Measurements from ENCODE around the gene ITPA. TPM values are rescaled to one million over a fixed set of nuclear protein-coding genes. Genes with fewer than 3 reads are reported as not detected.
A peak's percentile ranks its signal among the peaks of the same experiment; 100 is the strongest.

The ITPA gene
- total RNA-seq, 2 experiments from 2014 or later, result 56.3 to 66.9 TPM

- Mint-ChIP-seq H3K36me3 (ENCODE audit: low read depth) (no peaks in the 10 kb centered on the region), H3K4me3 (no peak overlapping the region), H3K9me3 (no peaks in the 10 kb centered on the region), H3K27me3 (peaks cover 14% of the 10 kb centered on the region), H3K27ac (no peak overlapping the region), H3K4me1 (ENCODE audit: low read depth) (peaks cover 8% of the 10 kb centered on the region)
- no peak for DNase-seq
- no peak for ATAC-seq
- CTCF ChIA-PET, result no interaction called here
- intact Hi-C loops (cut with micrococcal nuclease), result no loop called here
- no peak for TF ChIP-seq CTCF (IDR thresholded peaks at IDR 0.05)
- POLR2A ChIA-PET, result interaction anchor here (0.6 kb wide), 1 partner anchor 397 kb away, joined by 3 read pairs; no protein-coding TSS in a partner anchor
These were observed 42.9 kb upstream of the ITPA start for GRCh38 chr20:3166338-3166912.

DNA sequence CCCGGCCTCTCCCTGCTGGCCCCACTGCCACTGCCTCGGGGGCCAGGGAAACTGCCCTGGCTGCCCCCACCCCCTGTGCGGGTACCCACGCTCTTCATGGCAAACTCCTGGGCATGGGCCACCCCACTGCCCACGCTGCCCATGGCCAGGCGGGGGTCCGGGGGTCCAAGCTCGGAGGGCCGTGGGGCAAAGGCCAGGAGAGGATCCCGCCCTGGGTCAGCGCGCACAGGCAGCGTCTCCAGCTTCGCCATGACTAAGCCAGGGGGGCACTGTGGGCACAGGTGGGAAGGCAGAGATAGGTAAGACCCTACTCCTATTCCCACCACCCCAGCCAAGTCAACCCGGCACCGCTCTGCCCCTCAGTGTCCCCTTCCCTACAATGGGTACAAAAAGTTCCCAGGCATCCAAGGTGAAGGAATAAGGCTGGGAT lies 42.4 kb upstream of the ITPA start:
- ChIA-PET POLR2A (interaction anchor here (1.1 to 1.3 kb wide), 2 partner anchors 14 to 37 kb away, joined by 3 read pairs; no protein-coding TSS in a partner anchor), CTCF (no interaction called here)
- no peaks in the 10 kb centered on the region for H3K9me3 Mint-ChIP-seq
- H3K27me3 Mint-ChIP-seq, result peaks cover 14% of the 10 kb centered on the region
- DNase-seq (no peak), ATAC-seq (no peak)
- intact Hi-C loops (cut with micrococcal nuclease), result no loop called here
- no peak for TF ChIP-seq CTCF (IDR thresholded peaks at IDR 0.05)
- H3K27ac Mint-ChIP-seq, result no peak overlapping the region
- H3K36me3 Mint-ChIP-seq (ENCODE audit: low read depth), result no peaks in the 10 kb centered on the region
- no peak overlapping the region for H3K4me3 Mint-ChIP-seq
- peaks cover 8% of the 10 kb centered on the region for H3K4me1 Mint-ChIP-seq (ENCODE audit: low read depth)

- DNase-seq (no peak), ATAC-seq (no peak)
- TF ChIP-seq CTCF (IDR thresholded peaks at IDR 0.05), result no peak
- ChIA-PET CTCF (no interaction called here), POLR2A (interaction anchor here (0.9 to 1.3 kb wide), 4 partner anchors 8 to 38 kb away, joined by 3 to 4 read pairs (median 3); partner anchors contain the start of genes FASTKD5 and UBOX5)
- Mint-ChIP-seq H3K36me3 (ENCODE audit: low read depth) (no peaks in the 10 kb centered on the region), H3K4me3 (no peak overlapping the region), H3K4me1 (ENCODE audit: low read depth) (peaks cover 13% of the 10 kb centered on the region), H3K27me3 (peaks cover 14% of the 10 kb centered on the region), H3K9me3 (no peaks in the 10 kb centered on the region), H3K27ac (no peak overlapping the region)
- intact Hi-C loops (cut with micrococcal nuclease), result no loop called here
These were observed 41.6 kb upstream of the ITPA start for GRCh38 chr20:3167738-3168078.

DNA sequence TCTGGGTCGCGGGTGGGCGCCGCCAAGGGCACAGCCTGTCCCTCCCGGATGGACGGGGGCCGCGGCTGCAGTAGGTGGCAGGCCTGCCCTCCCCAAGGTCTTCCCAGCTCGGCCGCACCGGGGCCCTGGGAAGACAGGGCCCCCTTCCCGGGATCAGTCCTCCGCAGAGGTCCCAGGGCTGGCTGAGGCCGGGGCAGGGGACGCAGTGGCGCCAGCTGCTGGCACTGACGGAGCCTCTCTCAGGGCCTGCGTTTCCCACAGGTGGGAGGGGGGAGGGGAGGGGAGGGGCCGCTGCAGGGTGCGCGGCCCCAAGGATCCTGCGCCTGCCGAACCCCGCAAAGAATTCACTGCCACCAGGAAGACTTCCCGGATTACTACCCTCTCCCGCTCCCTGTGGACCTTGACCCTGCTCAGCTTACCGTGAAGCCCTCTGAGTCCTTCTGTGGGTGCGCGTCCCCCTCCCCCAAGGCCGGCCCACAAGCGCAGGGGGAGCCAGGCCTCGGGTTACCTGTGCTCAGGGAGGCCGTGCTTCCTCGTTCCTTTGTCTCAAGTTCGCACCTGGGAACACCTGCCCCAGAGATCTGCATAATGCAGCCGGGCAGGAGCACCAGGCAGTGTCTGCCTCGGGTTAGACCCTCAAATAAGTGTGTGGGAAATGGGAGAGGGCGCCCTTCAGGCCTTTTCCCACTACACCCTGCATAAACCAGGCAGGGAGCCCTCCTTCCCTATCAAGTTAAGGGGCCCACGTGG lies 41.0 kb upstream of the ITPA start:
- Mint-ChIP-seq H3K36me3 (ENCODE audit: low read depth) (no peaks in the 10 kb centered on the region), H3K4me1 (ENCODE audit: low read depth) (peaks cover 13% of the 10 kb centered on the region), H3K4me3 (no peak overlapping the region), H3K27me3 (peaks cover 14% of the 10 kb centered on the region), H3K9me3 (no peaks in the 10 kb centered on the region), H3K27ac (no peak overlapping the region)
- DNase-seq (no peak), ATAC-seq (peak; percentile 15)
- no peak for TF ChIP-seq CTCF (IDR thresholded peaks at IDR 0.05)
- intact Hi-C loops (cut with micrococcal nuclease), result no loop called here
- POLR2A ChIA-PET, result interaction anchor here (0.9 to 1.3 kb wide), 4 partner anchors 9 to 39 kb away, joined by 3 to 4 read pairs (median 3); partner anchors contain the start of genes FASTKD5 and UBOX5
- CTCF ChIA-PET, result no interaction called here
